GM18526 (cell line): ENCODE data around the gene TRIM25.

Experiments used
- POLR2A ChIP-seq: IDR thresholded peaks from 3 replicates; pipeline ENCODE4 v1.6.1; 2011; ENCODE audit not compliant: insufficient read length; ENCODE audit errors: extremely low read depth

The TRIM25 gene

GRCh38 chr17:56866496-56866895, 47.4 kb downstream of the TRIM25 start:
- no peak for TF ChIP-seq POLR2A

GRCh38 chr17:56866076-56866475, 47.8 kb downstream of the TRIM25 start:
- TF ChIP-seq POLR2A: no peak

- TF ChIP-seq POLR2A: no peak
Measured at GRCh38 chr17:56863974-56864373, 49.9 kb downstream of the TRIM25 start.

DNA sequence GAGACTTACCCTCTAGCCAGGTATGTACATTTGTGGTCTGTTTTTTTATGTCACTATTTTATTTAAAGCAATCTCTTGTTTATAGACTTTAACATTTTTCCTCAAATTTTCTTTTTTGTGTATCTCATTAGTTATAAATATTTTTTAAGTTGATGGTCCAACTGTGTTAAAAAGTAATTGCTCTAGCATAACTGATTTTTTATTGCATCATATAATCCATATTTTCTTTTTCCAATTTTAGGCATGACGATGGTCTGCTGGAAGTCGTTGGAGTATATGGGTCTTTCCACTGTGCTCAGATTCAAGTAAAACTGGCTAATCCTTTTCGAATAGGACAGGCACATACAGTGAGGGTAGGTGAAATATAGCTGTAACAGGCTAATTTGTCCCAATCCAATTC, 52.0 kb downstream of the TRIM25 start:
- no peak for TF ChIP-seq POLR2A

GRCh38 chr17:56851008-56851407, 62.8 kb downstream of the TRIM25 start:
- TF ChIP-seq POLR2A: no peak

DNA sequence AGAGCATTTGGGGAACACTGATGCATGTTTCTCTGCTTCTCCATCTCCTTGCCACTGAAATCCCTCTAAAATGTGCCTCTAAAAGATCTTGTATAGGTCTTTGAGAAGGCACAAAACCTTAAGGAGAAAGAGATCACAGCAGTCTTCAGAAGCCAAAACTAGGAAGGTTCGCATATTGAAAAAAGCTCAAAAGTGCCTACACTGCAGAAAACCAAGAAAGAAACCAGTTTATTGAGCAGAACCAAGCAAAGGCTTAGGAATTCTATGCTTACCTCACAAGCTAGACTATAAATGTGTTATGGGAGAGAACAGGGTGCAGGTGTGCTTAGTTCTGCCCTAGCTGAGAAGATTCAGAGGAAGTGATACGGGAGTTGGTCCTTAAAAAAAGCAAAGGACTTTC, 63.3 kb downstream of the TRIM25 start:
- no peak for TF ChIP-seq POLR2A

GRCh38 chr17:56849131-56849530, 64.7 kb downstream of the TRIM25 start:
- TF ChIP-seq POLR2A: no peak

GRCh38 chr17:56847106-56847505, 66.7 kb downstream of the TRIM25 start:
- no peak for TF ChIP-seq POLR2A

DNA sequence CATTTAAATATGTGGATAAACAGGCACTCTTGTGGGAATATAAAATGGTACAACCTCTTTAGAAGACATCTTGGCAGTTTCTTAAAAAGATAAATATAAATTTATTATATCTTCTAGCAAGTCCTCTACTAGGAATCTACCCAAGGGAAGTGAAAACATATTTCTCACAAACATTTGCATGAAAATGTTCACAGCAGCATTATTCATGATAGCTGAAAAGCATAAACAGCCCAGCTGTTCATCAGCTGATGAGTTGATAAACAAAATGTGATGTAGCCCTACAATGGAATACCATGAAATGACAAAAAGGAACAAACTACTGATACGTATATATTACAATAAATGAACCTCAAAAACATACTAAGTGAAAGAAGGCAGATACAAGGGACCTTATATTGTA, 67.9 kb downstream of the TRIM25 start:
- TF ChIP-seq POLR2A: no peak

GRCh38 chr17:56842577-56842976, 71.3 kb downstream of the TRIM25 start:
- TF ChIP-seq POLR2A: no peak

DNA sequence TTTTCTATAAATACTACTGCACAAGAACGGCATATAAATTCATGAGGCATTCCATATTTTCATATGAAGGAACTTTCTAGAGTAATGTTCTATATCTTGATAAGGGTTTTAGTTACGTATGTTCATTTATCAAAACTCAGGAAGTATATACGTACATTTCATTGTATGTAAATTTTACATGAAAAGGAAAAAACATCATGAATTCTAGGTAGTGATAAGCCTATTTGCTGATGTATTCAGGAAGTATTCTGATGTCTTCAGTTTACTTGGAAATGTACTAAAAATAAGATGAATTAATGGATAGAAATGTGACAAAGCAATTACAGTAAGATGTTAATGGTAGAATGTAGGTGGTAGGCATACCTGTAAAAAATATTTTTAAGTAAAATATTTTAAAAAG, 75.2 kb downstream of the TRIM25 start:
- no peak for TF ChIP-seq POLR2A
